DND-41 (cell line): Measurements from ENCODE around the gene METAP2.
A peak's percentile ranks its signal among the peaks of the same experiment; 100 is the strongest.
"Not testable (repeated sequence)": the region's sequence is repeated elsewhere in the genome, so short reads cannot be mapped to it uniquely, and the experiment has no call there.

ENCODE experiments used
- ATAC-seq: fragments of 200-7000 bp; cut with Tn5 transposase; 3 replicates; pipeline ENCODE4 v1.9.1; 2021; ENCODE audit warnings: low read depth; ENCODE audit not compliant: insufficient read depth
- DNase-seq: peaks from one replicate; pipeline ENCODE4 v3.0.0-alpha.2; 2020
- H2AFZ ChIP-seq: 2 replicates; pipeline ENCODE4 v1.6.0; 2012; ENCODE audit warnings: low read depth, low read length
- H3K27ac ChIP-seq: 2 replicates; pipeline ENCODE4 v1.5.1; 2012; ENCODE audit warnings: low read length, inconsistent platforms
- H3K27me3 ChIP-seq: fragments of 200-600 bp; sonication (generic); 2 replicates; pipeline ENCODE4 v1.6.0; 2012; ENCODE audit warnings: low read length, mild to moderate bottlenecking, inconsistent platforms; ENCODE audit not compliant: insufficient read depth, poor library complexity
- H3K36me3 ChIP-seq: 2 replicates; pipeline ENCODE4 v1.5.1; 2012; ENCODE audit warnings: low read length, inconsistent platforms; ENCODE audit not compliant: insufficient read depth
- H3K4me1 ChIP-seq: 2 replicates; pipeline ENCODE4 v1.5.1; 2012; ENCODE audit warnings: mild to moderate bottlenecking, low read length; ENCODE audit not compliant: insufficient read depth
- H3K4me2 ChIP-seq: 2 replicates; pipeline ENCODE4 v1.6.0; 2012; ENCODE audit warnings: mild to moderate bottlenecking, moderate library complexity, low read length, inconsistent platforms; ENCODE audit not compliant: insufficient read depth
- H3K4me3 ChIP-seq, 2 experiments: fragments of 200-600 bp in 1 of 2; shearing (Covaris generic) in 1 of 2; 2 replicates each; pipeline ENCODE4 v1.5.1; 2012 to 2016; ENCODE audit warnings: inconsistent platforms in 2 of 2, low read length in 2 of 2, mild to moderate bottlenecking in 2 of 2, low read depth in 1 of 2, moderate library complexity in 1 of 2
- H3K79me2 ChIP-seq: 2 replicates; pipeline ENCODE4 v1.6.0; 2012; ENCODE audit warnings: low read length, inconsistent platforms; ENCODE audit not compliant: insufficient read depth
- H3K9ac ChIP-seq: 2 replicates; pipeline ENCODE4 v1.6.0; 2012; ENCODE audit warnings: low read depth, mild to moderate bottlenecking, inconsistent platforms, low read length, moderate library complexity
- H3K9me3 ChIP-seq: 2 replicates; pipeline ENCODE4 v1.5.1; 2012; ENCODE audit warnings: low read length, moderate library complexity, mild to moderate bottlenecking, inconsistent platforms; ENCODE audit not compliant: insufficient read depth, severe bottlenecking
- H4K20me1 ChIP-seq: 2 replicates; pipeline ENCODE4 v1.6.0; 2012; ENCODE audit warnings: low read length; ENCODE audit not compliant: insufficient read depth
- EZH2 ChIP-seq: IDR thresholded peaks from 3 replicates; pipeline ENCODE4 v1.6.1; 2012; ENCODE audit warnings: borderline replicate concordance, low read depth, mild to moderate bottlenecking, moderate library complexity, low read length, inconsistent platforms; ENCODE audit not compliant: severe bottlenecking
- TF ChIP-seq, protein P1 (sequence below): IDR thresholded peaks from 2 replicates; pipeline ENCODE4 v1.5.1; 2012; ENCODE audit warnings: borderline replicate concordance, low read length, moderate library complexity, mild to moderate bottlenecking; ENCODE audit not compliant: poor library complexity, severe bottlenecking; ENCODE audit errors: extremely low read depth

METAP2 gene

DNA sequence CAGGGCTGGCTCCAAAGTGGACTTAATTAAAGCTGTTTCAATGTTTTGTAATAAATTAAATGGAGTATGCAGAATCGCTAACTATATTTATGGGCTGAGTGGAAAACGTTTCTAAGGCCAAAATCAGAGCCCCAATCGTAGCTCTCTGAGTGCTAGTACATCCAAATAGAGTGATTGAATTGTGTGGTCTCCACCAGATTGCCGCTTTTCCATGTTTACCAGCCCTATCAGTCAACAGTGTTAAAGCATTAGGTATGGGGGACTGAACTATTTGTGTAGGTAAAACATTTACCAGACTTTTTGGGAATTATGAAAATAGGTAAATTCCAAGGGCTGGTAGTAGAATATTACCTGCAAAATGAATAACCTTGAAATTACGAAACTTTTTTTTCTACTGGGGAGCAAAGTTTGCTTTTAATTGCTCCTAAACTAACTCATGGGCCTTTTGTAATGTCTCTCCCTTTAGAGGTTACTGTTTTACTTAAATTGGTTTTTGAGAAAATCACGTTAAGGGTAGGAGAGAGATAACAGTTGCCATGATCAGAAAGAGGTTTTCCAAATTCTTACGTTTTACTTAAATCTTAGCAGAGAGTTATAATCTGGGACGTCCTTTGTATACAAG is 28.0 kb upstream of the METAP2 start:
- no peaks in the 10 kb centered on the region for H3K27me3 ChIP-seq
- no peaks in the 10 kb centered on the region for H3K9me3 ChIP-seq
- H3K79me2 ChIP-seq, result no peaks in the 10 kb centered on the region
- no peak overlapping the region for H3K27ac ChIP-seq
- H3K36me3 ChIP-seq, result no peaks in the 10 kb centered on the region
- no peak overlapping the region for H3K9ac ChIP-seq
- no peak for DNase-seq
- TF ChIP-seq EZH2, result no peak
- TF ChIP-seq, protein P1, sequence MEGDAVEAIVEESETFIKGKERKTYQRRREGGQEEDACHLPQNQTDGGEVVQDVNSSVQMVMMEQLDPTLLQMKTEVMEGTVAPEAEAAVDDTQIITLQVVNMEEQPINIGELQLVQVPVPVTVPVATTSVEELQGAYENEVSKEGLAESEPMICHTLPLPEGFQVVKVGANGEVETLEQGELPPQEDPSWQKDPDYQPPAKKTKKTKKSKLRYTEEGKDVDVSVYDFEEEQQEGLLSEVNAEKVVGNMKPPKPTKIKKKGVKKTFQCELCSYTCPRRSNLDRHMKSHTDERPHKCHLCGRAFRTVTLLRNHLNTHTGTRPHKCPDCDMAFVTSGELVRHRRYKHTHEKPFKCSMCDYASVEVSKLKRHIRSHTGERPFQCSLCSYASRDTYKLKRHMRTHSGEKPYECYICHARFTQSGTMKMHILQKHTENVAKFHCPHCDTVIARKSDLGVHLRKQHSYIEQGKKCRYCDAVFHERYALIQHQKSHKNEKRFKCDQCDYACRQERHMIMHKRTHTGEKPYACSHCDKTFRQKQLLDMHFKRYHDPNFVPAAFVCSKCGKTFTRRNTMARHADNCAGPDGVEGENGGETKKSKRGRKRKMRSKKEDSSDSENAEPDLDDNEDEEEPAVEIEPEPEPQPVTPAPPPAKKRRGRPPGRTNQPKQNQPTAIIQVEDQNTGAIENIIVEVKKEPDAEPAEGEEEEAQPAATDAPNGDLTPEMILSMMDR, result no peak
- H3K4me1 ChIP-seq, result no peaks in the 10 kb centered on the region
- no peak for ATAC-seq
- H3K4me2 ChIP-seq, result no peak overlapping the region
- H2AFZ ChIP-seq, result no peak overlapping the region
- no peaks in the 10 kb centered on the region for H4K20me1 ChIP-seq
- H3K4me3 ChIP-seq, result no peak overlapping the region

DNA sequence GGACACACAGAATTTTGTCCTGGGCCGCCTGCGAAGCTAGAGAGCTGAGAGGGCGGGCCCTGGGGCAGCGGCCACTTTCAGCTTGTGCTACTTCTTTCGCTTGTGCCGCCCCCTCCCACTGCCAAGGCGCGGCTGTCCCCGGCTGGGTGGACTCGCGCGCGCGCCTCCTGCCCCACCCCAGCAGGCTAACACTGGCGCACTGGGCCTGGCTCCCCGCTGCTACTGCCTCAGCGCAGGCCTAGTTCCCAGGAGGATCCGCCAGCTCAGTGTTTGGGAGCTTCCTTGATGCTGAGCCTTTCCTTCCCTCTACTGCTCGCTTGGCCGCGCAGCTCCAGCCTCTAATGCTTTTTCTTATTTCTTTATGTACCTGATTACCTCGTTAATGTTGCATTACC is 27.4 kb upstream of the METAP2 start:
- Histone ChIP-seq H3K36me3 (no peaks in the 10 kb centered on the region), H4K20me1 (no peaks in the 10 kb centered on the region), H3K27me3 (no peaks in the 10 kb centered on the region), H2AFZ (no peak overlapping the region), H3K4me3 (no peak overlapping the region), H3K9ac (no peak overlapping the region), H3K9me3 (no peaks in the 10 kb centered on the region), H3K4me1 (no peaks in the 10 kb centered on the region), H3K79me2 (no peaks in the 10 kb centered on the region), H3K4me2 (no peak overlapping the region), H3K27ac (no peak overlapping the region)
- TF ChIP-seq, protein P1, result no peak
- no peak for TF ChIP-seq EZH2
- no peak for DNase-seq
- ATAC-seq, result no peak

DNA sequence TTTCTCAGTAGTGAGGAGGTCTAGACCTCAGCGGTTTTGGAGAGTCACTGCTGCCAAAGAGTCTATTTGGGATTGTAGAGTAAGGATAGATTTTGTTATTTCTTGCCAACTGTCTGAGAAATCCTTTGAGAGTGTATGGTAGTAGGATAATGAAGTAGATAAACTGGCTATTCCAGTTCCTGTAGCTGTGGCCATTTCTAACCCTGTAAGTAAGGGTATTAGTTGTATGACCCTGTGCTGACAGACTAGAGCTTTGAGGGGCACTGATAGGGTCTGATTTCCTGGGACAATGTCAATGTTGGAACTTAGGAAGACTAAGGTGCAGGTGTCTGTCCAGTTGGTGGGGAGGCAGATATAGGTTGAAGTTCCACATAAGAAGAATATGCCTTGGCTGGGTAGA is 24.3 kb upstream of the METAP2 start:
- not testable (repeated sequence) for H3K4me1 ChIP-seq, H4K20me1 ChIP-seq, H3K4me2 ChIP-seq, H3K79me2 ChIP-seq, H3K27me3 ChIP-seq, H3K9ac ChIP-seq, H3K9me3 ChIP-seq, DNase-seq, H3K4me3 ChIP-seq, H3K27ac ChIP-seq, H3K36me3 ChIP-seq, H2AFZ ChIP-seq, ATAC-seq

DNA sequence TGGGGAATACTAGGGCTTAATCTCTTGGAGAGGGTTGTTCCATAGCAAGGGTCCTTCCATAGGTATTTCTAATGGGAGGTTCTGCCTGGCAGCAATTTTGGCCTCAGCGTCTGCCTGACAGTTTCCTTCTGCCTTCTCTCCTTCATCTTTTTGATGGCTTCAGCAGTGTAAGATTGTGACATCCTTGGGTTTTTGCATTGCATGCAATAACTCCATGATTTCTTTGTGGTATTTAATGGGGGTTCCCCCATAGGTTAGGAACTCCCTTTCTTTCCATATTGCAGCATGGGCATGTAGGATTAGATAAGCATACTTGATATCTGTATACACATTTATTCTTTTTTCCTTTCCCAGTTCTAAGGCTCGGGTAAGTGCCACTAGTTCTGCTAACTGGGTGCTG is 21.5 kb upstream of the METAP2 start:
- H3K36me3 ChIP-seq, H3K27me3 ChIP-seq, H3K9me3 ChIP-seq, H4K20me1 ChIP-seq, H3K4me3 ChIP-seq, H3K4me2 ChIP-seq, H2AFZ ChIP-seq, H3K27ac ChIP-seq, DNase-seq, H3K79me2 ChIP-seq, H3K9ac ChIP-seq, ATAC-seq, H3K4me1 ChIP-seq: not testable (repeated sequence)

DNA sequence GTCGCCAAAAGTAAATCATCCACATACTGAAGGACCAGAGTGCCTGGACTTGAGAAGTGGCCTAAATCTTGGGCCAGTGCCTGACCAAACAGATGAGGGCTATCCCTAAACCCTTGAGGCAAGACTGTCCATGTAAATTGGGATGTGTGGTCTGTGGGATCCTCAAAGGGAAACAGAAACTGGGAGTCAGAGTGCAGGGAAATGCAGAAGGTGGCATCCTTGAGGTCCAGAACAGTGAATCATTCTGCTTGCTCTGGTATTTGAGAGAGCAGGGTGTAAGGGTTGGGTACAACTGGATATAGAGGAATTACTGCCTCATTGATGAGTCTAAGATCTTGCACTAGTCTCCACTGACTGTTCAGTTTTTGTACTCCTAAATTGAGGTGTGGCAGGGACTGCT is 20.1 kb upstream of the METAP2 start:
- H3K4me1 ChIP-seq, H3K27ac ChIP-seq, H3K9ac ChIP-seq, DNase-seq, H3K36me3 ChIP-seq, H3K4me3 ChIP-seq, H3K4me2 ChIP-seq, ATAC-seq, H3K27me3 ChIP-seq, H2AFZ ChIP-seq, H4K20me1 ChIP-seq, H3K79me2 ChIP-seq: not testable (repeated sequence)
- peaks cover 11% of the 10 kb centered on the region for H3K9me3 ChIP-seq

DNA sequence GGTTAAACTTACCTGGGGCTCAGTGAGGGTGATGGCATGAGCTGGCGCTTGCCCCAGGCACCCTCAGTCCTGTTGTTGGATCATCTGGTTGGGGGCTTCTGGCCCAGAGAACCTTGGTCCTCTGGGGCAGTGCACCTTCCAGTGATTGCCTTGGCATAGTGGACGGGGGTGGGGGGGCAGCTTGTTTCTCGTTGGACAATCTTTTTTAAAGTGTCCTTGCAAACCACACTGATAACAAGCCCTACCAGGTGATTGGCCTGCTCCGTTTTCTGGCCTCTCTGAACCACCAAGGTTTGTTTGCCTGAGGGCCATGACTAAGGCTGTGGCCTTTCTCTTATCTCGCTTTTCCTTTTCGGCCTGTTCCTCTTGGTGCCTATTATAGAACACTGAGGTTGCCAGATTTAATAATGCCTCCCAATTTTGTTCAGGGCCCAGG is 19.2 kb upstream of the METAP2 start:
- peaks cover 17% of the 10 kb centered on the region for H3K9me3 ChIP-seq
- not testable (repeated sequence) for H3K36me3 ChIP-seq, H3K4me2 ChIP-seq, H3K27me3 ChIP-seq, H3K27ac ChIP-seq, H4K20me1 ChIP-seq, H3K4me3 ChIP-seq, H3K9ac ChIP-seq, H3K4me1 ChIP-seq, ATAC-seq, DNase-seq, H2AFZ ChIP-seq, H3K79me2 ChIP-seq

DNA sequence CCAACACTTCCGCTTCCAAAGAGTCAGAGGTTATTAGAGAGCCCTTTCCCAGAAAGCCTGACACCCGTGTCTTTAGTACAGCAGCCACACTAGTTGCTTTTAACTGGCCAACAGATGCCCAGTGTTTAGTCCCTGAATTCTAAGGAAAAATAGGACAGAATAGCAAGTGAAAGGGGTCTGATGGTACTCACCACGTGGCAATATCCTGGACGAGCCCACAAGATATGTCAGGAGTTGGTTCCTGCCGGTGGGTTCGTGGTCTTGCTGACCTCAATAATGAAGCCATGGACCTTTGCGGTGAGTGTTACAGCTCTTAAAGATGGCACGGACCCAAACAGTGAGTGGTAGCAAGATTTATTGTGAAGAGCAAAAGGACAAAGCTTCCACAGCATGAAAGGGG is 16.3 kb upstream of the METAP2 start:
- H3K9me3 ChIP-seq, result peaks cover 17% of the 10 kb centered on the region
- not testable (repeated sequence) for H3K4me3 ChIP-seq, H3K4me1 ChIP-seq, H3K27ac ChIP-seq, ATAC-seq, H3K4me2 ChIP-seq, H3K36me3 ChIP-seq, H3K79me2 ChIP-seq, H3K27me3 ChIP-seq, H4K20me1 ChIP-seq, H2AFZ ChIP-seq, H3K9ac ChIP-seq
- DNase-seq, result peak; percentile 26
